Liver (tissue), 9 donors: Measurements from ENCODE around the gene INPP5J. TPM values are rescaled to one million over a fixed set of nuclear protein-coding genes. Genes with fewer than 3 reads are reported as not detected.
"Not testable (repeated sequence)": the region's sequence is repeated elsewhere in the genome, so short reads cannot be mapped to it uniquely, and the experiment has no call there.

Experiments
- DNase-seq: peaks from one replicate; pipeline ENCODE4 v3.0.0-alpha.2; 2017; ENCODE audit warnings: low spot score
- H3K27ac ChIP-seq, 2 donors: one replicate each; pipeline ENCODE4 v1.7.0; 2013; ENCODE audit warnings: inconsistent platforms in 2 of 2, low read length in 2 of 2, control low read depth in 1 of 2, low read depth in 1 of 2, mild to moderate bottlenecking in 1 of 2
- H3K27me3 ChIP-seq, 4 donors: one replicate each; pipeline versions ENCODE4 v1.6.1 to v1.7.0; 2013; ENCODE audit warnings: low read length in 3 of 4, inconsistent platforms in 1 of 4, mild to moderate bottlenecking in 1 of 4, moderate library complexity in 1 of 4; ENCODE audit not compliant: control insufficient read depth in 4 of 4, insufficient read depth in 4 of 4
- H3K36me3 ChIP-seq, 4 donors: one replicate each; pipeline versions ENCODE4 v1.6.1 to v1.7.0; 2013; ENCODE audit warnings: low read length in 3 of 4, mild to moderate bottlenecking in 3 of 4, low read depth in 1 of 4, moderate library complexity in 1 of 4; ENCODE audit not compliant: control insufficient read depth in 4 of 4, insufficient read depth in 3 of 4
- H3K4me1 ChIP-seq, 4 donors: one replicate each; pipeline versions ENCODE4 v1.6.1 to v1.7.0; 2013; ENCODE audit warnings: low read length in 3 of 4, mild to moderate bottlenecking in 3 of 4, moderate library complexity in 1 of 4; ENCODE audit not compliant: control insufficient read depth in 4 of 4, insufficient read depth in 4 of 4
- H3K4me3 ChIP-seq, 3 donors: one replicate each; pipeline versions ENCODE4 v1.6.1 to v1.7.0; 2013; ENCODE audit warnings: low read length in 3 of 3, control low read depth in 1 of 3, low read depth in 1 of 3, mild to moderate bottlenecking in 1 of 3
- H3K9ac ChIP-seq, 2 donors: one replicate each; pipeline ENCODE4 v1.7.0; 2013; ENCODE audit warnings: low read length in 2 of 2, mild to moderate bottlenecking in 2 of 2, moderate library complexity in 2 of 2, control low read depth in 1 of 2, low read depth in 1 of 2
- H3K9me3 ChIP-seq, 4 donors: one replicate each; pipeline versions ENCODE4 v1.6.1 to v1.7.0; 2013; ENCODE audit warnings: low read length in 3 of 4; ENCODE audit not compliant: control insufficient read depth in 4 of 4
- ATF3 ChIP-seq: IDR thresholded peaks from 2 replicates; pipeline ENCODE4 v1.6.1; 2016; ENCODE audit warnings: antibody characterized with exemption
- CTCF ChIP-seq: fragments of 150-350 bp; IDR thresholded peaks from 2 replicates; pipeline ENCODE4 v1.5.1; 2017; ENCODE audit warnings: improper control_type of control experiment, low read depth, low read length; ENCODE audit not compliant: missing input control
- EGR1 ChIP-seq, 2 donors: IDR thresholded peaks; 2 replicates each; pipeline ENCODE4 v1.6.1; 2016 to 2018; ENCODE audit warnings: antibody characterized with exemption in 2 of 2, low read depth in 2 of 2
- FOXA1 ChIP-seq: IDR thresholded peaks from 2 replicates; pipeline ENCODE4 v1.6.1; 2016; ENCODE audit warnings: antibody characterized with exemption
- GABPA ChIP-seq, 2 donors: IDR thresholded peaks in 1 of 2; conservative IDR thresholded peaks in 1 of 2; 2 replicates each; pipeline ENCODE4 v1.6.1; 2016; ENCODE audit warnings: antibody characterized with exemption in 2 of 2, mild to moderate bottlenecking in 1 of 2, moderate library complexity in 1 of 2
- HNF4A ChIP-seq, 2 donors: conservative IDR thresholded peaks; 2 replicates each; pipeline ENCODE4 v1.6.1; 2016; ENCODE audit warnings: antibody characterized with exemption in 2 of 2, mild to moderate bottlenecking in 2 of 2
- HNF4G ChIP-seq: IDR thresholded peaks from 2 replicates; pipeline ENCODE4 v1.6.1; 2016; ENCODE audit warnings: antibody characterized with exemption
- JUND ChIP-seq, 2 donors: IDR thresholded peaks; 2 replicates each; pipeline ENCODE4 v1.6.1; 2016; ENCODE audit warnings: antibody characterized with exemption in 2 of 2
- NR2F2 ChIP-seq: IDR thresholded peaks from 2 replicates; pipeline ENCODE4 v1.6.1; 2016; ENCODE audit warnings: antibody characterized with exemption
- RAD21 ChIP-seq, 2 donors: IDR thresholded peaks; 2 replicates each; pipeline ENCODE4 v1.6.1; 2016; ENCODE audit warnings: antibody characterized with exemption in 2 of 2, mild to moderate bottlenecking in 2 of 2
- RXRA ChIP-seq, 2 donors: IDR thresholded peaks; 2 replicates each; pipeline ENCODE4 v1.6.1; 2017 to 2018; ENCODE audit warnings: antibody characterized with exemption in 2 of 2, mild to moderate bottlenecking in 1 of 2
- TAF1 ChIP-seq: conservative IDR thresholded peaks from 2 replicates; pipeline ENCODE4 v1.6.1; 2016; ENCODE audit warnings: antibody characterized with exemption, mild to moderate bottlenecking
- ZBTB33 ChIP-seq: IDR thresholded peaks from 2 replicates; pipeline ENCODE4 v1.6.1; 2016; ENCODE audit warnings: antibody characterized with exemption
- WGBS: extraction: QIAGEN DNeasy Blood & Tissue Kit; methylation state at CpG from one replicate; pipeline ENCODE4 v1.1.7; 2013; 5-methylcytosine and 5-hydroxymethylcytosine counted together
- polyA plus RNA-seq, 2 donors: library from polyadenylated mRNA; stranded (reverse) in 1 of 2; unstranded in 1 of 2; fragments of 200-250 nt in 1 of 2; fragments of >200 nt in 1 of 2; fragmentation: Nextera tagmentation in 1 of 2; extraction: Ambion mirVana in 1 of 2; gene quantifications; one replicate each; pipeline versions ENCODE4 v1.2.1 to v1.2.3, GENCODE V29; 2013 to 2015
- total RNA-seq, 2 donors: library from RNA; depleted of rRNA; stranded (reverse); fragments of >200 nt; gene quantifications; one replicate each; pipeline ENCODE4 v1.2.3, GENCODE V29; 2014
- TF ChIP-seq, protein P1 (sequence below): IDR thresholded peaks from 2 replicates; pipeline ENCODE4 v1.6.1; 2016; ENCODE audit warnings: antibody characterized with exemption, mild to moderate bottlenecking
- TF ChIP-seq, protein P2 (sequence below): IDR thresholded peaks from 2 replicates; pipeline ENCODE4 v1.6.1; 2016; ENCODE audit warnings: antibody characterized with exemption
- donor health status: healthy.
- donor health status: healthy.
- donor health status: healthy.
- donor health status: healthy.
- donor health status: healthy.

The INPP5J gene
- total and polyA plus RNA-seq, 4 donors: 0.06 to 0.17 (median 0.11) TPM

DNA sequence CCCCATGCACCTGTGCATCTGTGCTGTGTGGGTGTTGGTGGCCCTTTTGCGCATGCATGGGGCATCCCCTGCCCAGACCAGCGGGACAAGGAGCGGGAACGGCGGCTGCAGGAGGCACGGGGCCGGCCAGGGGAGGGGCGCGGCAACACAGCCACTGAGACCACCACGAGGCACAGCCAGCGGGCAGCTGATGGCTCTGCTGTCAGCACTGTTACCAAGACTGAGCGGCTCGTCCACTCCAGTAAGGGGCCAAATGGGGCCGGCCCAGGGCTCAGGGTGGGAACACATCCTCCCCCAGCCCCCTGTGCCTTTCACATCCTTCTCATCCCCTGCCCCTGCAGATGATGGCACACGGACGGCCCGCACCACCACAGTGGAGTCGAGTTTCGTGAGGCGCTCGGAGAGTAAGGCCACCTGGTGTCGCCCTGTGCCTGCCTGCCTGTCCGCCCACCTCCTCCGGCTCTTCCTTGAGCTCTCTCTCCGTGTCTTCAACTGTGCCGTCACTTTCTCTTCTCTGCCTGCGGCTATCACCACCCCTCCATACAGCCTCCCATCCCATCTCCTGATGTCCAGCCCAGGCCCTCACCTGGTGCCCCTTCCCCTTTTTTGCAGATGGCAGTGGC, 26.0 kb upstream of the INPP5J start:
- Histone ChIP-seq H3K36me3 (peaks cover 0 to 5% (median 2%) of the 10 kb centered on the region in 4 donors), H3K27ac (no peak overlapping the region)
- WGBS: 94% methylated on average over 27 of the region's 27 CpGs

GRCh38 chr22:31097539-31097938, 25.2 kb upstream of the INPP5J start:
- WGBS: 96% methylated on average over 5 of the region's 5 CpGs
- DNase-seq, H3K36me3 ChIP-seq, H3K9ac ChIP-seq, H3K9me3 ChIP-seq, H3K4me1 ChIP-seq, H3K27me3 ChIP-seq, H3K27ac ChIP-seq, H3K4me3 ChIP-seq: not testable (repeated sequence)

More for the DNA sequence above, 26.0 kb upstream of the INPP5J start:
- peaks cover 0 to 2% (median 0%) of the 10 kb centered on the region in 4 donors for H3K4me1 ChIP-seq
- no peak overlapping the region for H3K9ac ChIP-seq
- H3K4me3 ChIP-seq: no peak overlapping the region
- no peaks in the 10 kb centered on the region for H3K27me3 ChIP-seq
- DNase-seq: no peak
- TF ChIP-seq ATF3 (no peak), CTCF (no peak), RXRA (IDR thresholded peaks at IDR 0.05) (no peak), RAD21 (IDR thresholded peaks at IDR 0.05) (no peak), FOXA1 (no peak), TAF1 (no peak), HNF4G (no peak)
- TF ChIP-seq, protein P1, sequence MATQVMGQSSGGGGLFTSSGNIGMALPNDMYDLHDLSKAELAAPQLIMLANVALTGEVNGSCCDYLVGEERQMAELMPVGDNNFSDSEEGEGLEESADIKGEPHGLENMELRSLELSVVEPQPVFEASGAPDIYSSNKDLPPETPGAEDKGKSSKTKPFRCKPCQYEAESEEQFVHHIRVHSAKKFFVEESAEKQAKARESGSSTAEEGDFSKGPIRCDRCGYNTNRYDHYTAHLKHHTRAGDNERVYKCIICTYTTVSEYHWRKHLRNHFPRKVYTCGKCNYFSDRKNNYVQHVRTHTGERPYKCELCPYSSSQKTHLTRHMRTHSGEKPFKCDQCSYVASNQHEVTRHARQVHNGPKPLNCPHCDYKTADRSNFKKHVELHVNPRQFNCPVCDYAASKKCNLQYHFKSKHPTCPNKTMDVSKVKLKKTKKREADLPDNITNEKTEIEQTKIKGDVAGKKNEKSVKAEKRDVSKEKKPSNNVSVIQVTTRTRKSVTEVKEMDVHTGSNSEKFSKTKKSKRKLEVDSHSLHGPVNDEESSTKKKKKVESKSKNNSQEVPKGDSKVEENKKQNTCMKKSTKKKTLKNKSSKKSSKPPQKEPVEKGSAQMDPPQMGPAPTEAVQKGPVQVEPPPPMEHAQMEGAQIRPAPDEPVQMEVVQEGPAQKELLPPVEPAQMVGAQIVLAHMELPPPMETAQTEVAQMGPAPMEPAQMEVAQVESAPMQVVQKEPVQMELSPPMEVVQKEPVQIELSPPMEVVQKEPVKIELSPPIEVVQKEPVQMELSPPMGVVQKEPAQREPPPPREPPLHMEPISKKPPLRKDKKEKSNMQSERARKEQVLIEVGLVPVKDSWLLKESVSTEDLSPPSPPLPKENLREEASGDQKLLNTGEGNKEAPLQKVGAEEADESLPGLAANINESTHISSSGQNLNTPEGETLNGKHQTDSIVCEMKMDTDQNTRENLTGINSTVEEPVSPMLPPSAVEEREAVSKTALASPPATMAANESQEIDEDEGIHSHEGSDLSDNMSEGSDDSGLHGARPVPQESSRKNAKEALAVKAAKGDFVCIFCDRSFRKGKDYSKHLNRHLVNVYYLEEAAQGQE: no peak
- H3K9me3 ChIP-seq: no peaks in the 10 kb centered on the region

DNA sequence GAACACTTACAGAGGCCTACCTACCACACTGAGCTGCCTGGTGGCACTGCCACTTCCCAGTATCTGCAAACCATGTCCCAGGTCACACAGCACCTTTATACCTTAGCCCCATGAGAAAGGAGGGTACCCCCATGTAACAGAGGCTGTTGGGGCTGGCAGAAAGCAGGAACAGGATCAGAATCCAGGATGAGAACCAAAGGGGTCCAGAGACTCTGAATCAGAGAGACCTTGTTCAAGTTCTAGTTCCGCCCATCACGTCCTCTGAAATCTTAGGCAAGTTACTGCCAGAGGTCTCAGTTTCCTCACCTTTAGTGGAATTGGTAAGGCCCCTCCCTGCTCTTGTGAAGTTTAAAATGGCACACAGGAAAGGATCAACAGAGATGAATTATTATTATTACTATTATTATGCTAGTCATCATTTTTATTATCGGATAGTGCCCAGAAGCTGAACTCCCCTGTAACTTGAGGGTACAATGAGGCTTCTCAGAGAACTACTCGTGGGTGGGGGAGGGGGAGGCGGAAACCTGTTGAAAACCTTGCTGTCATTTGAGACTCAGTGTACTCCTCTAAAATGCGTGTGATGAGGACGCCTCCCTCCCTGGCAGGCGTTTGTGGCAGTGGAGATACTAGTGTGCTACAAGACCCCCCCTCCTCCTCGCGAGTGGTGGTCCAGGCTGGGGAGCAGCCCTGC, 24.7 kb upstream of the INPP5J start:
- DNase-seq: no peak
- peaks cover 0 to 5% (median 2%) of the 10 kb centered on the region in 4 donors for H3K36me3 ChIP-seq
- TF ChIP-seq NR2F2: no peak
- no peak for TF ChIP-seq GABPA (IDR thresholded peaks at IDR 0.05 in 1 of 2, conservative IDR thresholded peaks at IDR 0.05 in 1 of 2)
- no peak for TF ChIP-seq HNF4A (conservative IDR thresholded peaks at IDR 0.05)
- no peak for TF ChIP-seq RXRA (IDR thresholded peaks at IDR 0.05)
- TF ChIP-seq EGR1 (IDR thresholded peaks at IDR 0.05; ENCODE audit: low read depth in 2 of 2): no peak
- no peak for TF ChIP-seq ZBTB33
- no peak for TF ChIP-seq ATF3
- no peak for TF ChIP-seq CTCF
- no peak for TF ChIP-seq HNF4G
- TF ChIP-seq, protein P2, sequence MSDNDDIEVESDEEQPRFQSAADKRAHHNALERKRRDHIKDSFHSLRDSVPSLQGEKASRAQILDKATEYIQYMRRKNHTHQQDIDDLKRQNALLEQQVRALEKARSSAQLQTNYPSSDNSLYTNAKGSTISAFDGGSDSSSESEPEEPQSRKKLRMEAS: no peak
- TF ChIP-seq FOXA1: no peak
- TF ChIP-seq JUND (IDR thresholded peaks at IDR 0.05): no peak
- WGBS: 87% methylated on average over 10 of the region's 10 CpGs
- no peaks in the 10 kb centered on the region for H3K27me3 ChIP-seq
- H3K9me3 ChIP-seq: no peaks in the 10 kb centered on the region
- no peak overlapping the region for H3K4me3 ChIP-seq
- no peak overlapping the region for H3K9ac ChIP-seq
- no peaks in the 10 kb centered on the region for H3K4me1 ChIP-seq
- no peak overlapping the region for H3K27ac ChIP-seq
